Measurements from ENCODE around the gene CRYBB3.

DNA sequence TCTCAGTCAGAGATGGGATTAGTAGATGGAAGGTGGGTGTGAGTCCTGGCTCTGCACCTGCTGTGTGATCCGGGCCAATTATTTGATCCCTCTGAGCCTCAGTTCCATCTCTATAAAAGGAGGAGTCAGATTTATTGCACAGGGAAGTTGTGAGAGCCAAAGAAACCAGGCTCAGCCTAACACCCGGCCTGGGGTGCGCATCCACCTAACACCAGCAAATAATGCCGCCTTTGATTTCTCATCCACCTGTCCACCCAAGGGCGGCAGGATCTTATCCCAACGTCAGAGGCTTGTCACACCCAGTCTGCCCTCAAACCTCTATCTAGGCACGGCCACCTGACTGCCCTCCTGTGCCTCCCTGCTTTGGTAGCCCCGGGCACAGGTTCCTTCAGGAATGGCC, 22.1 kb downstream of the CRYBB3 start:
- TF ChIP-seq, protein P1, sequence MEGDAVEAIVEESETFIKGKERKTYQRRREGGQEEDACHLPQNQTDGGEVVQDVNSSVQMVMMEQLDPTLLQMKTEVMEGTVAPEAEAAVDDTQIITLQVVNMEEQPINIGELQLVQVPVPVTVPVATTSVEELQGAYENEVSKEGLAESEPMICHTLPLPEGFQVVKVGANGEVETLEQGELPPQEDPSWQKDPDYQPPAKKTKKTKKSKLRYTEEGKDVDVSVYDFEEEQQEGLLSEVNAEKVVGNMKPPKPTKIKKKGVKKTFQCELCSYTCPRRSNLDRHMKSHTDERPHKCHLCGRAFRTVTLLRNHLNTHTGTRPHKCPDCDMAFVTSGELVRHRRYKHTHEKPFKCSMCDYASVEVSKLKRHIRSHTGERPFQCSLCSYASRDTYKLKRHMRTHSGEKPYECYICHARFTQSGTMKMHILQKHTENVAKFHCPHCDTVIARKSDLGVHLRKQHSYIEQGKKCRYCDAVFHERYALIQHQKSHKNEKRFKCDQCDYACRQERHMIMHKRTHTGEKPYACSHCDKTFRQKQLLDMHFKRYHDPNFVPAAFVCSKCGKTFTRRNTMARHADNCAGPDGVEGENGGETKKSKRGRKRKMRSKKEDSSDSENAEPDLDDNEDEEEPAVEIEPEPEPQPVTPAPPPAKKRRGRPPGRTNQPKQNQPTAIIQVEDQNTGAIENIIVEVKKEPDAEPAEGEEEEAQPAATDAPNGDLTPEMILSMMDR (IDR thresholded peaks at IDR 0.05) = no peak
- no peak for TF ChIP-seq EP300 (IDR thresholded peaks at IDR 0.05)
